Caco-2 (cell line): Measurements from ENCODE around the gene CALR. TPM values are rescaled to one million over a fixed set of nuclear protein-coding genes. Genes with fewer than 3 reads are reported as not detected.

ENCODE experiments used
- BruUV-seq: library from RNA; stranded (reverse); fragments of 400-500 nt; replicated peaks from 2 replicates; lab custom pipeline; 2021; lab: Mats Ljungman, UMichigan
- CTCF ChIA-PET: fragments of 300-600 bp; sonication (Branson Sonifier 250); formaldehyde crosslinking; loops from one replicate; lab custom pipeline; 2022; ENCODE audit warnings: antibody characterized with exemption; lab: Charles Lee
- POLR2A ChIA-PET: fragments of 300-600 bp; sonication (Branson Sonifier 250); formaldehyde crosslinking; loops from one replicate; lab custom pipeline; 2022; ENCODE audit warnings: antibody characterized with exemption; lab: Charles Lee
- DNase-seq, 2 experiments: peaks; one replicate each; pipeline versions ENCODE4 v3.0.0 to v3.0.0-alpha.2; 2020 to 2022
- H3K27me3 ChIP-seq: replicated peaks from 2 replicates; pipeline ENCODE4 v1.6.0; 2011; ENCODE audit warnings: low read length; ENCODE audit not compliant: control insufficient read depth, insufficient read depth
- H3K36me3 ChIP-seq: 2 replicates; pipeline ENCODE4 v1.5.1; 2011; ENCODE audit warnings: low read length; ENCODE audit not compliant: control insufficient read depth, insufficient read depth
- H3K4me1 ChIP-seq: fragments of 250-450 bp; sonication (Bioruptor Pico); 2 replicates; pipeline ENCODE4 v1.5.1; 2020; ENCODE audit warnings: mild to moderate bottlenecking
- H3K4me3 ChIP-seq: 2 replicates; pipeline ENCODE4 v1.5.1; 2011; ENCODE audit warnings: low read depth, mild to moderate bottlenecking, control low read depth, low read length
- H3K9me3 ChIP-seq: fragments of 250-450 bp; sonication (Bioruptor Pico); 2 replicates; pipeline ENCODE4 v1.5.1; 2020; ENCODE audit warnings: mild to moderate bottlenecking, moderate library complexity
- H3K27ac Mint-ChIP-seq: one replicate; pipeline ENCODE4 v1.8.0; 2022; ENCODE audit warnings: mixed read lengths; ENCODE audit not compliant: unreplicated experiment
- H3K27me3 Mint-ChIP-seq: one replicate; pipeline ENCODE4 v1.8.0; 2022; ENCODE audit warnings: mixed read lengths; ENCODE audit not compliant: insufficient read depth, unreplicated experiment
- H3K36me3 Mint-ChIP-seq: one replicate; pipeline ENCODE4 v1.8.0; 2022; ENCODE audit warnings: mild to moderate bottlenecking, mixed read lengths; ENCODE audit not compliant: insufficient read depth, unreplicated experiment
- H3K4me1 Mint-ChIP-seq: one replicate; pipeline ENCODE4 v1.8.0; 2022; ENCODE audit warnings: low read depth, mixed read lengths; ENCODE audit not compliant: unreplicated experiment
- H3K4me3 Mint-ChIP-seq: one replicate; pipeline ENCODE4 v1.8.0; 2022; ENCODE audit warnings: mild to moderate bottlenecking, moderate library complexity, mixed read lengths; ENCODE audit not compliant: unreplicated experiment
- H3K9me3 Mint-ChIP-seq: one replicate; pipeline ENCODE4 v1.8.0; 2022; ENCODE audit warnings: mixed read lengths; ENCODE audit not compliant: unreplicated experiment
- CTCF ChIP-seq, 2 experiments: fragments of 200-600 bp in 1 of 2; IDR thresholded peaks; 1 replicate in 1 of 2; 2 replicates in 1 of 2; pipeline versions ENCODE4 v1.5.1 to v1.8.0; 2011 to 2022; ENCODE audit warnings: antibody characterized with exemption in 1 of 2, control low read depth in 1 of 2, inconsistent platforms in 1 of 2, low read depth in 1 of 2, low read length in 1 of 2, mild to moderate bottlenecking in 1 of 2, moderate library complexity in 1 of 2; ENCODE audit not compliant: insufficient read depth in 1 of 2, severe bottlenecking in 1 of 2, unreplicated experiment in 1 of 2
- intact Hi-C: fragments of 100-400 bp; cut with micrococcal nuclease; formaldehyde crosslinking; loops from one replicate; pipeline ENCODE4 v1.10.0; 2022; ENCODE audit not compliant: unreplicated experiment
- total RNA-seq: library from RNA; stranded (reverse); gene quantifications from 2 replicates; pipeline ENCODE4 v1.2.3, GENCODE V29; 2022

The CALR gene
- total RNA-seq, 1 experiment from 2014 or later, result 707 TPM

DNA sequence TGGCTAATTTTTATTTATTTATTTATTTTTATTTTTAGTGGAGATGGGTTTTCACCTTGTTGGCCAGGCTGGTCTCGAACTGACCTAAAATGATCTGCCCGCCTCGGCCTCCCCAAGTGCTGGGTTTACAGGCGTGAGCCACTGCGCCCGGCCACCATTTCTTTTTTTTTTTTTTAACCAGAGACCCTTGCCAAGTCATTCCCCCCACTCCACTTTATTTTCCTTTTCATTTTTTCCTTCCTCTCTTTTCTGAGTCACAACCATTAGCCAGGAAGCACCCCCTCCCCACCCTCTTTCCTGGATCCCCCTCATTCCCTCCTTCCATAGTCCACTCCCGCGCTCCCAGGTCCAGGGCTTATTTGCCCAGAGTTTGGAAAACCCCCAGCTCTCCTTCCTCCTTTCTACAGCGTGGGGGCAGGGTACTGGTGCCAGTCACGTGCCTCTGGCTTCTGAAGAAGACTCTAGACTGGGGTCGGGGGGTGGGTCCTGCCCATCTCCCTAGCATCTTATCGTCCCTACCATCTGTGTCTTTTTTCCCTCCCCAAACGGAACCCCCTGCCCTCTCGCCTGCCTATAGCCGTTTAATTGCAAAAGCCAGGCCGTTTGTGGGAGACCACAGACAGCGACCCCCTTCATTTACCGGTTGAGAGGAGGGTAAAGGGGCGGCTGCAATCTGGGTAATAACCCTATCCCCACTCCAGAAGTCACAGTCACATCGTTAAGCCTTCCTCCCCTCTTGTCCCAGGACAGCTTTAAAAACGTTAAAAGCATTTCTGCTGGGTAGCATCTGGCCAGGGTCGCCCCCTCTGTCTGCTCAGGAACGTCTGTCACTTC lies 1.1 kb upstream of the CALR start:
- Mint-ChIP-seq H3K9me3 (no peaks in the 10 kb centered on the region), H3K4me1 (peaks cover 21% of the 10 kb centered on the region), H3K36me3 (peaks cover 64% of the 10 kb centered on the region), H3K4me3 (peak overlapping the region; percentile 97), H3K27me3 (peaks cover 3% of the 10 kb centered on the region), H3K27ac (peak overlapping the region; percentile 97)
- ChIA-PET POLR2A (interaction anchor here (0.5 to 1.2 kb wide), 4 partner anchors 9 to 46 kb away, joined by 3 to 14 read pairs (median 4); partner anchors contain the start of genes GCDH and SYCE2), CTCF (interaction anchor here (0.6 to 1.5 kb wide), 2 partner anchors 28 to 124 kb away, joined by 4 to 5 read pairs; no protein-coding TSS in a partner anchor)
- Histone ChIP-seq H3K4me3 (peak overlapping the region; percentile 49), H3K27me3 (no peaks in the 10 kb centered on the region), H3K36me3 (peaks cover 14% of the 10 kb centered on the region), H3K9me3 (no peaks in the 10 kb centered on the region), H3K4me1 (peaks cover 26% of the 10 kb centered on the region; the same call in 1 of the 2 replicates)
- intact Hi-C loops, result no loop called here
- BruUV-seq, result no TSS peak
- no peak for DNase-seq
- TF ChIP-seq CTCF (IDR thresholded peaks at IDR 0.05; ENCODE audit: insufficient read depth in 1 of 2, low read depth in 1 of 2, low read length in 1 of 2, severe bottlenecking in 1 of 2, unreplicated experiment in 1 of 2), result no peak

GRCh38 chr19:12938779-12939601 lies 581 bp downstream of the CALR start:
- Histone ChIP-seq H3K9me3 (no peaks in the 10 kb centered on the region), H3K4me3 (peak overlapping the region; percentile 100), H3K4me1 (peaks cover 21% of the 10 kb centered on the region; the same call in 1 of the 2 replicates), H3K36me3 (peaks cover 16% of the 10 kb centered on the region), H3K27me3 (no peaks in the 10 kb centered on the region)
- DNase-seq, result peak in 1 of 2 experiments; percentile 62
- intact Hi-C loops, result loop anchor here (1.0 kb wide), 1 partner anchor 20 kb away; the partner anchor contains the start of gene SYCE2
- Mint-ChIP-seq H3K27me3 (peaks cover 3% of the 10 kb centered on the region), H3K4me3 (peak overlapping the region; percentile 97), H3K4me1 (peaks cover 17% of the 10 kb centered on the region), H3K27ac (peak overlapping the region; percentile 97), H3K36me3 (peaks cover 64% of the 10 kb centered on the region), H3K9me3 (no peaks in the 10 kb centered on the region)
- TSS peak; percentile 67 for BruUV-seq
- ChIA-PET POLR2A (no interaction called here), CTCF (no interaction called here)
- TF ChIP-seq CTCF (IDR thresholded peaks at IDR 0.05; ENCODE audit: insufficient read depth in 1 of 2, low read depth in 1 of 2, low read length in 1 of 2, severe bottlenecking in 1 of 2, unreplicated experiment in 1 of 2), result peak in 1 of 2 experiments; percentile 23

- no peak for DNase-seq
- H3K4me1 Mint-ChIP-seq, result peaks cover 17% of the 10 kb centered on the region
- H3K27me3 Mint-ChIP-seq, result peaks cover 3% of the 10 kb centered on the region
- H3K4me3 ChIP-seq, result peak overlapping the region; percentile 100
- peak overlapping the region; percentile 97 for H3K27ac Mint-ChIP-seq
- CTCF ChIA-PET, result no interaction called here
- no peaks in the 10 kb centered on the region for H3K27me3 ChIP-seq
- no peaks in the 10 kb centered on the region for H3K9me3 Mint-ChIP-seq
- H3K4me1 ChIP-seq, result peaks cover 23% of the 10 kb centered on the region
- peak overlapping the region; percentile 97 for H3K4me3 Mint-ChIP-seq
- TF ChIP-seq CTCF (IDR thresholded peaks at IDR 0.05; ENCODE audit: insufficient read depth in 1 of 2, low read depth in 1 of 2, low read length in 1 of 2, severe bottlenecking in 1 of 2, unreplicated experiment in 1 of 2), result no peak
- H3K9me3 ChIP-seq, result no peaks in the 10 kb centered on the region
- intact Hi-C loops, result no loop called here
- POLR2A ChIA-PET, result no interaction called here
- H3K36me3 Mint-ChIP-seq, result peaks cover 74% of the 10 kb centered on the region
- BruUV-seq, result no TSS peak
- peaks cover 16% of the 10 kb centered on the region for H3K36me3 ChIP-seq
Observed at GRCh38 chr19:12939975-12940423, 1.6 kb downstream of the CALR start.
